CD4-positive, alpha-beta T cell treated with Interleukin-10 for 1 hour (primary cell): ENCODE results near the gene DCDC1.
"Not testable (repeated sequence)": the region's sequence is repeated elsewhere in the genome, so short reads cannot be mapped to it uniquely, and the experiment has no call there.

Experiments used
- DNase-seq: peaks from one replicate; pipeline ENCODE4 v3.0.0-alpha.2; 2020

Gene DCDC1

GRCh38 chr11:30983143-30983542 lies 386.4 kb downstream of the DCDC1 start:
- DNase-seq = no peak

GRCh38 chr11:30967579-30967978 lies 402.0 kb downstream of the DCDC1 start:
- no peak for DNase-seq

- DNase-seq = no peak
Measured at GRCh38 chr11:30960387-30960992, 409.0 kb downstream of the DCDC1 start.

GRCh38 chr11:30956751-30957150 lies 412.8 kb downstream of the DCDC1 start:
- no peak for DNase-seq

GRCh38 chr11:30949838-30950237 lies 419.7 kb downstream of the DCDC1 start:
- no peak for DNase-seq

GRCh38 chr11:30947715-30948114 lies 421.8 kb downstream of the DCDC1 start:
- not testable (repeated sequence) for DNase-seq

- no peak for DNase-seq
Measured at GRCh38 chr11:30938810-30939209, 430.7 kb downstream of the DCDC1 start.

GRCh38 chr11:30938171-30938570 lies 431.4 kb downstream of the DCDC1 start:
- DNase-seq = no peak

- no peak for DNase-seq
Measured at GRCh38 chr11:30936491-30936890, 433.0 kb downstream of the DCDC1 start.

- DNase-seq = no peak
Measured at GRCh38 chr11:30935861-30936260, 433.7 kb downstream of the DCDC1 start.

GRCh38 chr11:30926130-30926529 lies 443.4 kb downstream of the DCDC1 start:
- DNase-seq = no peak

- DNase-seq = no peak
Measured at GRCh38 chr11:30921811-30922210, 447.7 kb downstream of the DCDC1 start.

- no peak for DNase-seq
Measured at GRCh38 chr11:30919389-30920152, 450.0 kb downstream of the DCDC1 start.

- DNase-seq = peak; percentile 3
Measured at GRCh38 chr11:30917859-30918478, 451.6 kb downstream of the DCDC1 start.

GRCh38 chr11:30917266-30917665 lies 452.3 kb downstream of the DCDC1 start:
- DNase-seq = no peak

GRCh38 chr11:30916764-30917163 lies 452.8 kb downstream of the DCDC1 start:
- DNase-seq = no peak

GRCh38 chr11:30914143-30914762 lies 455.3 kb downstream of the DCDC1 start:
- no peak for DNase-seq

- no peak for DNase-seq
Measured at GRCh38 chr11:30911247-30911646, 458.3 kb downstream of the DCDC1 start.

GRCh38 chr11:30908857-30909256 lies 460.7 kb downstream of the DCDC1 start:
- no peak for DNase-seq

GRCh38 chr11:30908272-30908671 lies 461.3 kb downstream of the DCDC1 start:
- DNase-seq = no peak

GRCh38 chr11:30902929-30903328 lies 466.6 kb downstream of the DCDC1 start:
- DNase-seq = no peak

- no peak for DNase-seq
Measured at GRCh38 chr11:30895046-30895445, 474.5 kb downstream of the DCDC1 start.

- DNase-seq = no peak
Measured at GRCh38 chr11:30893318-30893717, 476.2 kb downstream of the DCDC1 start.
